IMR-90 (cell line): ENCODE data around the gene TLNRD1. TPM values are rescaled to one million over a fixed set of nuclear protein-coding genes. Genes with fewer than 3 reads are reported as not detected.

Experiments
- ATAC-seq: fragments of 200-7000 bp; cut with Tn5 transposase; 2 replicates; pipeline ENCODE4 v1.9.1; 2020; ENCODE audit warnings: low read depth, mild to moderate bottlenecking, moderate library complexity
- BruUV-seq: library from RNA; stranded (reverse); fragments of 400-500 nt; replicated peaks from 2 replicates; lab custom pipeline; 2021; lab: Mats Ljungman, UMichigan
- CTCF ChIA-PET: fragments of 300-600 bp; formaldehyde crosslinking; extraction: SDS; loops from one replicate; lab custom pipeline; 2021; ENCODE audit warnings: antibody characterized with exemption; lab: Yijun Ruan, JAX
- POLR2A ChIA-PET: fragments of 300-600 bp; sonication (Branson Sonifier 250); formaldehyde crosslinking; loops from one replicate; lab custom pipeline; 2022; ENCODE audit warnings: antibody characterized with exemption; ENCODE audit not compliant: unreplicated experiment; lab: Charles Lee
- DNase-seq: peaks from one replicate; pipeline ENCODE4 v3.0.0; 2013
- H2AFZ ChIP-seq: replicated peaks from 2 replicates; pipeline ENCODE3; 2013; ENCODE audit warnings: low read length, mild to moderate bottlenecking; ENCODE audit not compliant: poor library complexity
- H2AK5ac ChIP-seq: 2 replicates; pipeline ENCODE4 v1.6.1; 2013; ENCODE audit warnings: low read depth, low read length, inconsistent platforms
- H2AK9ac ChIP-seq: replicated peaks from 2 replicates; pipeline ENCODE3; 2013; ENCODE audit warnings: mild to moderate bottlenecking, low read depth, low read length, moderate library complexity; ENCODE audit not compliant: poor library complexity
- H2BK120ac ChIP-seq: 2 replicates; pipeline ENCODE4 v1.6.1; 2013; ENCODE audit warnings: low read depth, low read length, inconsistent platforms
- H2BK15ac ChIP-seq: 3 replicates; pipeline ENCODE4 v1.6.1; 2013; ENCODE audit warnings: low read depth, low read length, inconsistent platforms
- H2BK20ac ChIP-seq: 2 replicates; pipeline ENCODE4 v1.6.1; 2013; ENCODE audit warnings: low read depth, mild to moderate bottlenecking, inconsistent platforms, low read length, moderate library complexity
- H2BK5ac ChIP-seq: 2 replicates; pipeline ENCODE4 v1.6.1; 2013; ENCODE audit warnings: mild to moderate bottlenecking, low read depth, low read length, inconsistent platforms; ENCODE audit not compliant: poor library complexity, severe bottlenecking
- H3K14ac ChIP-seq: replicated peaks from 2 replicates; pipeline ENCODE4 v1.6.1; 2013; ENCODE audit warnings: low read depth, low read length, inconsistent platforms
- H3K18ac ChIP-seq: 2 replicates; pipeline ENCODE4 v1.6.1; 2013; ENCODE audit warnings: low read depth, low read length, control low read depth
- H3K23ac ChIP-seq: 2 replicates; pipeline ENCODE4 v1.6.1; 2013; ENCODE audit warnings: low read depth, low read length, inconsistent platforms
- H3K27ac ChIP-seq: 2 replicates; pipeline ENCODE4 v1.5.1; 2013; ENCODE audit warnings: mild to moderate bottlenecking, control low read depth, low read length; ENCODE audit not compliant: insufficient read depth
- H3K27me3 ChIP-seq: 2 replicates; pipeline ENCODE4 v1.6.1; 2013; ENCODE audit warnings: low read length; ENCODE audit not compliant: control insufficient read depth, insufficient read depth
- H3K36me3 ChIP-seq: 2 replicates; pipeline ENCODE4 v1.6.1; 2013; ENCODE audit warnings: low read length, mixed read lengths; ENCODE audit not compliant: control insufficient read depth, insufficient read depth
- H3K4ac ChIP-seq: 2 replicates; pipeline ENCODE4 v1.6.1; 2013; ENCODE audit warnings: low read depth, low read length, inconsistent platforms
- H3K4me1 ChIP-seq: 2 replicates; pipeline ENCODE4 v1.6.1; 2013; ENCODE audit warnings: low read length, mixed read lengths; ENCODE audit not compliant: control insufficient read depth, insufficient read depth
- H3K4me2 ChIP-seq: 2 replicates; pipeline ENCODE4 v1.6.1; 2013; ENCODE audit warnings: low read depth, mild to moderate bottlenecking, control low read depth, low read length, moderate library complexity
- H3K4me3 ChIP-seq: 2 replicates; pipeline ENCODE4 v1.5.1; 2013; ENCODE audit warnings: low read depth, mild to moderate bottlenecking, control low read depth, low read length, moderate library complexity; ENCODE audit not compliant: insufficient read depth
- H3K56ac ChIP-seq: 2 replicates; pipeline ENCODE4 v1.6.1; 2013; ENCODE audit warnings: low read length, inconsistent platforms; ENCODE audit not compliant: insufficient read depth; ENCODE audit errors: extremely low read depth
- H3K79me1 ChIP-seq, 2 experiments: 2 replicates each; pipeline ENCODE4 v1.6.1; 2013; ENCODE audit warnings: low read length in 2 of 2, inconsistent platforms in 1 of 2, low read depth in 1 of 2
- H3K9ac ChIP-seq: 2 replicates; pipeline ENCODE4 v1.6.1; 2013; ENCODE audit warnings: low read depth, low read length, control low read depth
- H3K9me1 ChIP-seq: 2 replicates; pipeline ENCODE4 v1.6.1; 2013; ENCODE audit warnings: low read length, inconsistent platforms; ENCODE audit not compliant: insufficient read depth
- H3K9me3 ChIP-seq: 2 replicates; pipeline ENCODE4 v1.6.1; 2013; ENCODE audit warnings: low read length; ENCODE audit not compliant: control insufficient read depth, insufficient read depth
- H4K20me1 ChIP-seq: 2 replicates; pipeline ENCODE4 v1.6.1; 2013; ENCODE audit warnings: low read length, inconsistent platforms; ENCODE audit not compliant: insufficient read depth
- H4K5ac ChIP-seq: 2 replicates; pipeline ENCODE4 v1.6.1; 2013; ENCODE audit warnings: mild to moderate bottlenecking, low read depth, low read length, control low read depth
- H4K8ac ChIP-seq, 2 experiments: 2 replicates each; pipeline ENCODE4 v1.6.1; 2013; ENCODE audit warnings: low read depth in 2 of 2, low read length in 2 of 2, control low read depth in 1 of 2, inconsistent platforms in 1 of 2
- H4K91ac ChIP-seq: 2 replicates; pipeline ENCODE4 v1.6.1; 2013; ENCODE audit warnings: low read depth, low read length, inconsistent platforms; ENCODE audit not compliant: insufficient read depth
- BHLHE40 ChIP-seq: fragments of 150-350 bp; IDR thresholded peaks from 2 replicates; pipeline ENCODE4 v1.6.1; 2016; ENCODE audit warnings: mild to moderate bottlenecking, low read depth, low read length
- CEBPB ChIP-seq: IDR thresholded peaks from 2 replicates; pipeline ENCODE4 v1.6.1; 2012; ENCODE audit warnings: low read depth, low read length, improper control_type of control experiment
- CHD1 ChIP-seq: IDR thresholded peaks from 2 replicates; pipeline ENCODE4 v1.6.1; 2012; ENCODE audit warnings: low read depth, low read length, improper control_type of control experiment
- CTCF ChIP-seq: conservative IDR thresholded peaks from 2 replicates; pipeline ENCODE4 v1.5.1; 2012; ENCODE audit warnings: mild to moderate bottlenecking, low read depth, low read length, improper control_type of control experiment
- ELK1 ChIP-seq: fragments of 150-350 bp; IDR thresholded peaks from 2 replicates; pipeline ENCODE4 v1.6.1; 2016; ENCODE audit warnings: low read depth, mild to moderate bottlenecking, low read length, moderate library complexity, borderline replicate concordance
- FOS ChIP-seq: fragments of 150-350 bp; IDR thresholded peaks from 2 replicates; pipeline ENCODE4 v1.6.1; 2016; ENCODE audit warnings: low read depth, low read length
- MAFK ChIP-seq: IDR thresholded peaks from 2 replicates; pipeline ENCODE4 v1.6.1; 2012; ENCODE audit warnings: low read depth, low read length, improper control_type of control experiment
- MAZ ChIP-seq: IDR thresholded peaks from 2 replicates; pipeline ENCODE4 v1.6.1; 2012; ENCODE audit warnings: low read depth, mild to moderate bottlenecking, low read length, improper control_type of control experiment, moderate library complexity, borderline replicate concordance
- MXI1 ChIP-seq: IDR thresholded peaks from 2 replicates; pipeline ENCODE4 v1.6.1; 2012; ENCODE audit warnings: low read depth, mild to moderate bottlenecking, low read length, moderate library complexity, borderline replicate concordance
- NFE2L2 ChIP-seq: fragments of 150-350 bp; IDR thresholded peaks from 2 replicates; pipeline ENCODE4 v1.6.1; 2016; ENCODE audit warnings: low read depth, mild to moderate bottlenecking, low read length
- POLR2A ChIP-seq: IDR thresholded peaks from 2 replicates; pipeline ENCODE4 v1.6.1; 2012; ENCODE audit warnings: mild to moderate bottlenecking, low read depth, low read length
- RAD21 ChIP-seq: IDR thresholded peaks from 2 replicates; pipeline ENCODE4 v1.6.1; 2012; ENCODE audit warnings: low read length, improper control_type of control experiment
- RCOR1 ChIP-seq: IDR thresholded peaks from 2 replicates; pipeline ENCODE4 v1.6.1; 2012; ENCODE audit warnings: mild to moderate bottlenecking, low read length, improper control_type of control experiment; ENCODE audit not compliant: insufficient replicate concordance
- RFX5 ChIP-seq: IDR thresholded peaks from 2 replicates; pipeline ENCODE4 v1.8.0; 2012; ENCODE audit warnings: low read depth, mild to moderate bottlenecking, low read length, moderate library complexity
- SMC3 ChIP-seq: fragments of 150-350 bp; IDR thresholded peaks from 2 replicates; pipeline ENCODE4 v1.6.1; 2016; ENCODE audit warnings: low read depth, mild to moderate bottlenecking, antibody characterized with exemption, low read length, moderate library complexity
- WGBS, 2 experiments: methylation state at CpG; one replicate each; pipeline versions ENCODE4 v1.1.5 to v1.1.7; 2013; ENCODE audit warnings: missing lambda C conversion rate in 2 of 2; ENCODE audit not compliant: insufficient read length in 1 of 2; ENCODE audit errors: extremely low coverage in 2 of 2; 5-methylcytosine and 5-hydroxymethylcytosine counted together
- dilution Hi-C: fragments of 300-500 bp; cut with HindIII; formaldehyde crosslinking; loops from one replicate; pipeline ENCODE4 v1.14.3; 2018; ENCODE audit warnings: low sequenced_read_pairs; ENCODE audit not compliant: unreplicated experiment
- in situ Hi-C: fragments of 300-500 bp; cut with MboI; formaldehyde crosslinking; loops from 3 replicates; pipeline ENCODE4 v1.14.3; 2019; ENCODE audit warnings: low sequenced_read_pairs, inconsistent platforms, mixed read lengths
- intact Hi-C: fragments of 100-400 bp; cut with micrococcal nuclease; formaldehyde crosslinking; loops from 2 replicates; pipeline ENCODE4 v1.10.0; 2022
- polyA plus RNA-seq, 3 experiments: library from polyadenylated mRNA; depleted of rRNA; stranded (reverse); fragments of >200 nt; gene quantifications; 2 replicates each; pipeline ENCODE4 v1.2.3, GENCODE V29; 2012; ENCODE audit warnings: low replicate concordance in 1 of 3
- total RNA-seq: library from RNA; depleted of rRNA; stranded (reverse); fragments of >200 nt; gene quantifications from 2 replicates; pipeline ENCODE4 v1.2.3, GENCODE V29; 2012
- TF ChIP-seq, protein P1 (sequence below): fragments of 150-350 bp; IDR thresholded peaks from 2 replicates; pipeline ENCODE4 v1.6.1; 2017; ENCODE audit warnings: mild to moderate bottlenecking, antibody characterized with exemption, low read length, low read depth

Gene TLNRD1
- total and polyA plus RNA-seq, 2 of the 4 experiments (the other 2 are of a cell fraction) = 2.2 to 6.8 TPM

DNA sequence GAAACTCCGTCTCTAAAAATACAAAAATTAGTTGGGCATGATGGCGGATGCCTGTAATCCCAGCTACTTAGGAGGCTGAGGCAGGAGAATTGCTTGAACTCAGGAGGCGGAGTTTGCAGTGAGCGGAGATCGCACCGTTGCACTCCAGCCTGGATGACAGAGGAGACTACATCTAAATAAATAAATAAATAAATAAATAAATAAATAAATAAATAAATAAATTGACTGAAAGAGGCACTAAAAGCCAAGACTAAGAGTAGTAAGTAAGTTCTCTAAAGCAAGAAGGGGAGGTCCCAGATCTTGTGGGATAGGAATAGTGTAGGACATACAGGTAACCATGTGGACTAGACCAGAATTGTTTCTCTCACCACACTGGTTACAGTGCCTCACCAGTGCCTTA lies 40.0 kb downstream of the TLNRD1 start:
- in situ Hi-C loops = no loop called here
- Histone ChIP-seq H3K23ac (peak overlapping the region; percentile 70; the same call in 1 of the 2 replicates), H3K9ac (no peak overlapping the region), H3K4me1 (no peaks in the 10 kb centered on the region), H2BK15ac (no peak overlapping the region), H4K8ac (no peak overlapping the region), H3K27ac (no peak overlapping the region), H3K14ac (no peak overlapping the region), H3K9me3 (no peaks in the 10 kb centered on the region), H3K36me3 (no peaks in the 10 kb centered on the region), H3K4me3 (no peak overlapping the region), H3K56ac (no peak overlapping the region), H3K18ac (no peak overlapping the region), H3K27me3 (peaks cover 4% of the 10 kb centered on the region), H2BK20ac (no peak overlapping the region), H4K91ac (no peak overlapping the region), H2AFZ (no peak overlapping the region), H3K4me2 (no peak overlapping the region), H2AK9ac (no peak overlapping the region), H2BK120ac (no peak overlapping the region), H2BK5ac (no peak overlapping the region), H3K4ac (no peak overlapping the region), H4K5ac (no peak overlapping the region), H2AK5ac (no peak overlapping the region), H3K9me1 (peaks cover 3% of the 10 kb centered on the region; the same call in 1 of the 2 replicates), H4K20me1 (no peaks in the 10 kb centered on the region), H3K79me1 (no peaks in the 10 kb centered on the region)
- no peak for TF ChIP-seq MAZ
- TF ChIP-seq CEBPB = no peak
- TF ChIP-seq BHLHE40 = no peak
- no peak for TF ChIP-seq MAFK
- TF ChIP-seq RFX5 = no peak
- no peak for TF ChIP-seq CHD1
- TF ChIP-seq ELK1 = no peak
- TF ChIP-seq CTCF = no peak
- no peak for TF ChIP-seq SMC3
- no peak for TF ChIP-seq FOS
- TF ChIP-seq, protein P1, sequence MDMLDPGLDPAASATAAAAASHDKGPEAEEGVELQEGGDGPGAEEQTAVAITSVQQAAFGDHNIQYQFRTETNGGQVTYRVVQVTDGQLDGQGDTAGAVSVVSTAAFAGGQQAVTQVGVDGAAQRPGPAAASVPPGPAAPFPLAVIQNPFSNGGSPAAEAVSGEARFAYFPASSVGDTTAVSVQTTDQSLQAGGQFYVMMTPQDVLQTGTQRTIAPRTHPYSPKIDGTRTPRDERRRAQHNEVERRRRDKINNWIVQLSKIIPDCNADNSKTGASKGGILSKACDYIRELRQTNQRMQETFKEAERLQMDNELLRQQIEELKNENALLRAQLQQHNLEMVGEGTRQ = no peak
- no peak for TF ChIP-seq NFE2L2
- TF ChIP-seq MXI1 = no peak
- TF ChIP-seq RAD21 = no peak
- TF ChIP-seq POLR2A = no peak
- no peak for TF ChIP-seq RCOR1
- 100% methylated on average over 2 of the region's 6 CpGs; no CpG with 5 or more reads in 1 of the 2 experiments for WGBS, 2 experiments
- ChIA-PET POLR2A (no interaction called here), CTCF (no interaction called here)
- DNase-seq (no peak), ATAC-seq (no peak)
- dilution Hi-C loops = no loop called here
- intact Hi-C loops = no loop called here
- no TSS peak for BruUV-seq
